ENCODE measurements around the gene KLK1. TPM values are rescaled to one million over a fixed set of nuclear protein-coding genes. Genes with fewer than 3 reads are reported as not detected.

Gene KLK1
- total and polyA plus RNA-seq, 10 of the 15 experiments (the other 5 are each of a cell fraction or from before 2014, with no cell fraction given) = 3.4 to 27.5 (median 20.2) TPM

GRCh38 chr19:50827476-50827875 is 3.9 kb upstream of the KLK1 start (continued):
- TF ChIP-seq SKIL (IDR thresholded peaks at IDR 0.05; ENCODE audit: low read depth, poor library complexity, severe bottlenecking) (no peak), PAX8 (IDR thresholded peaks at IDR 0.05) (no peak), KLF5 (IDR thresholded peaks at IDR 0.05; ENCODE audit: partially characterized antibody) (no peak), WRNIP1 (IDR thresholded peaks at IDR 0.05; ENCODE audit: borderline replicate concordance, low read depth, low read length) (no peak), TCF7 (IDR thresholded peaks at IDR 0.05; ENCODE audit: borderline replicate concordance) (no peak), ZNF622 (IDR thresholded peaks at IDR 0.05) (no peak)

- in situ Hi-C loops (cut with MboI) = no loop called here
Observed at GRCh38 chr19:50826492-50827240, 3.1 kb upstream of the KLK1 start.

More at GRCh38 chr19:50826492-50827240, 3.1 kb upstream of the KLK1 start:
- no peaks in the 10 kb centered on the region for H3K4me1 ChIP-seq (ENCODE audit: control insufficient read depth, insufficient read depth, low read length)
- SMC1A ChIA-PET (ENCODE audit: uncharacterized antibody, unreplicated experiment) = no interaction called here
- H3K9me3 ChIP-seq (replicated peaks; ENCODE audit: control insufficient read depth, insufficient read depth, low read length) = no peaks in the 10 kb centered on the region
- no peaks in the 10 kb centered on the region for H3K79me2 ChIP-seq (ENCODE audit: control insufficient read depth, insufficient read depth, low read length)
- 69% methylated on average over 43 of the region's 43 CpGs for WGBS (ENCODE audit: insufficient coverage, insufficient replicate concordance, low lambda C conversion rate, missing lambda C conversion rate)
- H3K4me2 ChIP-seq (ENCODE audit: control insufficient read depth, insufficient read depth) = no peak overlapping the region
- no peak overlapping the region for H3K9ac ChIP-seq (ENCODE audit: control insufficient read depth, insufficient read depth, low read length)
- no peaks in the 10 kb centered on the region for H3K27me3 ChIP-seq (replicated peaks in 1 of 2; ENCODE audit: control insufficient read depth in 2 of 2, insufficient read depth in 2 of 2, low read length in 1 of 2)
- FAIRE-seq (no peak), DNase-seq (ENCODE audit: low read depth, low spot score) (no peak), ATAC-seq (no peak)
- TF ChIP-seq LARP7 (IDR thresholded peaks at IDR 0.05) (no peak), HCFC1 (IDR thresholded peaks at IDR 0.05; ENCODE audit: low read length) (no peak), GATAD2B (conservative IDR thresholded peaks at IDR 0.05; ENCODE audit: low read depth) (no peak), MEF2A (IDR thresholded peaks at IDR 0.05; ENCODE audit: insufficient read depth, low read depth, low read length) (no peak), IRF3 (IDR thresholded peaks at IDR 0.05) (no peak), ZNF207 (IDR thresholded peaks at IDR 0.05; ENCODE audit: borderline replicate concordance) (no peak), SMC3 (IDR thresholded peaks at IDR 0.05; ENCODE audit: borderline replicate concordance, low read length) (no peak), RFX5 (IDR thresholded peaks at IDR 0.05; ENCODE audit: low read depth, low read length) (no peak), ZNF274 (IDR thresholded peaks at IDR 0.05; ENCODE audit: insufficient read depth, insufficient read length) (no peak), CEBPZ (IDR thresholded peaks at IDR 0.05; ENCODE audit: low read depth, low read length) (no peak), NFYB (IDR thresholded peaks at IDR 0.05; ENCODE audit: insufficient read depth, low read depth, low read length) (no peak), HDAC6 (IDR thresholded peaks at IDR 0.05; ENCODE audit: unreplicated experiment) (no peak)
- no peaks in the 10 kb centered on the region for H4K20me1 ChIP-seq (ENCODE audit: control insufficient read depth, insufficient read depth)
- BruUV-seq (replicated peaks) = no TSS peak
- POLR2A ChIA-PET = no interaction called here
- H3K36me3 ChIP-seq (ENCODE audit: control insufficient read depth in 2 of 2, insufficient read depth in 2 of 2, low read length in 1 of 2) = no peaks in the 10 kb centered on the region
- H3K27ac ChIP-seq (ENCODE audit: control insufficient read depth, insufficient read depth) = no peak overlapping the region
- RAD21 ChIA-PET (ENCODE audit: unreplicated experiment) = no interaction called here
- no peak overlapping the region for H3K4me3 ChIP-seq
- H2AFZ ChIP-seq (ENCODE audit: control insufficient read depth, low read depth, low read length) = no peak overlapping the region
- CTCF ChIA-PET = interaction anchor here (0.5 kb wide), 1 partner anchor 82 kb away, joined by 4 read pairs; no protein-coding TSS in a partner anchor
- intact Hi-C loops (cut with micrococcal nuclease; ENCODE audit: unreplicated experiment) = no loop called here
